HG03460 (cell line): Measurements from ENCODE around the gene CHST8.
"Not testable (repeated sequence)": the region's sequence is repeated elsewhere in the genome, so short reads cannot be mapped to it uniquely, and the experiment has no call there.

Source experiments
- ATAC-seq: cut with Tn5 transposase; IDR thresholded peaks from one replicate; pipeline ENCODE4 v1.9.1; 2021; ENCODE audit not compliant: unreplicated experiment

CHST8 gene

GRCh38 chr19:33621811-33622504, at the start of gene CHST8:
Gene CHST8, plus strand, starts transcription at chr19:33621953. Its CDS starts 67,309 bp downstream, at chr19:33689262.
- no peak for ATAC-seq

- no peak for ATAC-seq
Observed at GRCh38 chr19:33572929-33573328, 48.8 kb upstream of the CHST8 start.

- no peak for ATAC-seq
Observed at GRCh38 chr19:33574824-33575223, 46.9 kb upstream of the CHST8 start.

GRCh38 chr19:33578697-33579096, 43.1 kb upstream of the CHST8 start:
- no peak for ATAC-seq

GRCh38 chr19:33580026-33580644, 41.6 kb upstream of the CHST8 start:
- ATAC-seq, result no peak

GRCh38 chr19:33580645-33581037, 41.1 kb upstream of the CHST8 start:
- ATAC-seq, result no peak

- no peak for ATAC-seq
Observed at GRCh38 chr19:33582914-33583313, 38.8 kb upstream of the CHST8 start.

- no peak for ATAC-seq
Observed at GRCh38 chr19:33587150-33587549, 34.6 kb upstream of the CHST8 start.

- ATAC-seq, result no peak
Observed at GRCh38 chr19:33590224-33590623, 31.5 kb upstream of the CHST8 start.

GRCh38 chr19:33595783-33596182, 26.0 kb upstream of the CHST8 start:
- no peak for ATAC-seq

GRCh38 chr19:33601583-33601982, 20.2 kb upstream of the CHST8 start:
- ATAC-seq, result no peak

- no peak for ATAC-seq
Observed at GRCh38 chr19:33602576-33603204, 19.1 kb upstream of the CHST8 start.

- no peak for ATAC-seq
Observed at GRCh38 chr19:33603377-33603776, 18.4 kb upstream of the CHST8 start.

GRCh38 chr19:33604651-33605050, 17.1 kb upstream of the CHST8 start:
- no peak for ATAC-seq

GRCh38 chr19:33605803-33606295, 15.9 kb upstream of the CHST8 start:
- ATAC-seq, result not testable (repeated sequence)

- ATAC-seq, result no peak
Observed at GRCh38 chr19:33606556-33606955, 15.2 kb upstream of the CHST8 start.

- no peak for ATAC-seq
Observed at GRCh38 chr19:33609353-33609752, 12.4 kb upstream of the CHST8 start.

GRCh38 chr19:33610588-33610987, 11.2 kb upstream of the CHST8 start:
- no peak for ATAC-seq

GRCh38 chr19:33612928-33613619, 8.7 kb upstream of the CHST8 start:
- no peak for ATAC-seq

- ATAC-seq, result no peak
Observed at GRCh38 chr19:33613620-33614000, 8.1 kb upstream of the CHST8 start.

- no peak for ATAC-seq
Observed at GRCh38 chr19:33616346-33616745, 5.4 kb upstream of the CHST8 start.

GRCh38 chr19:33616857-33617256, 4.9 kb upstream of the CHST8 start:
- no peak for ATAC-seq
